GM21529 (cell line): ENCODE data around the gene GMDS.

Source experiments
- ATAC-seq: cut with Tn5 transposase; IDR thresholded peaks from one replicate; pipeline ENCODE4 v1.9.1; 2021; ENCODE audit not compliant: unreplicated experiment

Gene GMDS

GRCh38 chr6:2104524-2104880 is 140.9 kb downstream of the GMDS start:
- ATAC-seq = no peak

DNA sequence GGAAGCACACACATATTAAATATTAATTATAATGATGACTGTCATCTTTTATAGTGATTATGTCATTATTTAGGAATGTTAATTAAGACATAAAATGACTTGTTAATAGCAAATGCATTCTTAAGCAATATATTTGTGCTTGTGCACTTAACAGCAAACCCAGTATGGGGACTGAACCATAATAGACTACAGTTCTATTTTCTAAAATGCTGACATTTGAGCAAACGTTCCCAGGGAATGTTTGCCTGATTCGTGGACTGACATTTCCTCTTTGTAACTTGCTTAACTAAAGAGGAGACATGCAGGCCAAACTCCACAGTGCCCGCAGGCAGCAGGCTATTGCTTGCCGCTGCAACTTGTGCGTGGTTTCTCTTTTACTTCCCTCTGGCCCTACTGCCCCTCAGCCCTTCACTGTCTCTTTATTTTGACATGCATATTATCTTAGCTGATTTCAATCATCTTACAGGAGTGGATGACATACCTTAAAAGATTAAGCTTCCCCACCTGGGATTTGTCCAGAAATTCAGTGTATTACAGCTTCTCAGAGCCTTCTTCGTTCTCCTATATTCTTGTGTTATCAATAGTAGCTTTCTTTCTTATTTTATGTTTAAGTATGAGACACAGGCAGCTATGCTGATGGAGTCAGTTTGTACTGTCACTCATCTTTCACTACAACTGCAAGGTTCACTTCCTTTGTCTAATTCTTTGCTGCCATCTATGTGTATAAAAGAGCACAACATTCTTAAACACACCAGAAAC is 141.5 kb downstream of the GMDS start:
- ATAC-seq = no peak

DNA sequence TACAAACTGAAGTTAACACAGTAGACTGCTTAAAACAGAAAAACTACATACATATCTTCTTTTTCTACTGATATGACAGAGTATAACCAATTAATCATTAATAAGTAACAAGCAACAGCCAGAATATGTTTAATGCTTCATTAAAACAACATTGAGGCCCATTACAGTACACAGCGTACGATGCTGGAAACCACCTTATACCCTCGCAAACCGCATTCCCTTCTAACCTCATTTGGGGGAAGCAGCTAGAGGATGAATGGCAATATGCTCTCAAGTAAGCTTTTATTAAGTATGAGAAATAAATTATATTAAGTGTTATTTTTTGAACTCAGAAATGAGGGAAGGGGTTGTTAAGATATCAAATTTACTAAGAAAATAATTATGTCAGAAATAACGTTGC is 142.4 kb downstream of the GMDS start:
- no peak for ATAC-seq

- no peak for ATAC-seq
Observed at GRCh38 chr6:2102316-2102883, 143.0 kb downstream of the GMDS start.

DNA sequence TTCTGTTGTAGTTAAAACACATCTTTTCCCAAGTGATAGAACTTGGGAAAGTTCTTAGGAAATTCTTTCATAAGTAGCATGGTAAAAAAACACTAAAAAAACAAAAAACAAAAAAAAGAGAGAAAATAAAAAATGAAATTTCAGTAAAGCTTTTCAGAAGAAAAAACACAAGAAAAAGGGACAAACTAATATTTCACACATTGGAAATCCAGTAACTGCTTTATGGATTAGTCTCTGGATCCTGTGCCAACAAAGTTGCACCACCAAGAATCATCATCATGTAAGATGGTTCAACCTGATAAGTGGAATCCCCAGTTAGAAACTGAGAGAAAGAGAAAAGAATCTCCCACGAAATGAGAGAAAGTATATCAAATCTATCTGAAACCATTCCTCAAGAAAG is 144.2 kb downstream of the GMDS start:
- ATAC-seq = no peak

- ATAC-seq = no peak
Observed at GRCh38 chr6:2099870-2100269, 145.5 kb downstream of the GMDS start.

DNA sequence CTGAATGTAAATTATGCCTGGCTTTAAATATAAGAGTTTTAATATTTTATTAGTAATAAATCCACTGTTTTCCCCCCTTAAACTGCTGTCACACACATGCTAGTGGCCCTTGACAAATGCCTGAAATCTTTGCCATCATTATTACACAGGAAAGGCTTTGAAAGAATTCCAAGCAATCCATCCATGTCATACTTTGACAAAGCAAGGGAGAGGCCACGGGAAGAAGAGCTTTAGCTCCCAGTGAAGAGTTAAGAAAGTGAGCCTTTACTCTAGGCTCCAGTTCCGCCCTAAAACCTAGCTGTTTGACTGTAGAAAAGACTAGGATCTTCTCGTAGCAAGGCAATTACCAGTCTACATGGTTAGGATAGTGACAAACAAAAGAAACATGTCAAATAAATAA is 147.9 kb downstream of the GMDS start:
- ATAC-seq = no peak

GRCh38 chr6:2094642-2095041 is 150.8 kb downstream of the GMDS start:
- ATAC-seq = no peak

- no peak for ATAC-seq
Observed at GRCh38 chr6:2086326-2086965, 159.0 kb downstream of the GMDS start.

DNA sequence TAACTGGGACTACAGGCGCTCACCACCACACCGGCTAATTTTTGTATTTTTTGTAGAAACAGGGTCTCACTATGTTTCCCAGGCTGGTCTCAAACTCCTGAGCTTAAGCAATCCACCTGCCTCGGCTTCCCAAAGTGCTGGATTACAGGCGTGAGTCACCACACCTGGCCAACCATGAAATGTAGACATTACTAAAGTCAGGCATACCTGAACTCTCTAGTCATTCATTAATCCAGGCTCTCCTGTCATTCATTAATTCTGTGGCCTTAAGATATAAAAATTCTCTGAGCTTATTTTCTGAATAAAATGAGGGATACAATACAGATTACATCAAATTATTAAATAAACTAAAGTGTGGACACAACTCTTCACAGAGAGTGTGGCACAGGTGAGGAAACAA is 159.7 kb downstream of the GMDS start:
- ATAC-seq = no peak

DNA sequence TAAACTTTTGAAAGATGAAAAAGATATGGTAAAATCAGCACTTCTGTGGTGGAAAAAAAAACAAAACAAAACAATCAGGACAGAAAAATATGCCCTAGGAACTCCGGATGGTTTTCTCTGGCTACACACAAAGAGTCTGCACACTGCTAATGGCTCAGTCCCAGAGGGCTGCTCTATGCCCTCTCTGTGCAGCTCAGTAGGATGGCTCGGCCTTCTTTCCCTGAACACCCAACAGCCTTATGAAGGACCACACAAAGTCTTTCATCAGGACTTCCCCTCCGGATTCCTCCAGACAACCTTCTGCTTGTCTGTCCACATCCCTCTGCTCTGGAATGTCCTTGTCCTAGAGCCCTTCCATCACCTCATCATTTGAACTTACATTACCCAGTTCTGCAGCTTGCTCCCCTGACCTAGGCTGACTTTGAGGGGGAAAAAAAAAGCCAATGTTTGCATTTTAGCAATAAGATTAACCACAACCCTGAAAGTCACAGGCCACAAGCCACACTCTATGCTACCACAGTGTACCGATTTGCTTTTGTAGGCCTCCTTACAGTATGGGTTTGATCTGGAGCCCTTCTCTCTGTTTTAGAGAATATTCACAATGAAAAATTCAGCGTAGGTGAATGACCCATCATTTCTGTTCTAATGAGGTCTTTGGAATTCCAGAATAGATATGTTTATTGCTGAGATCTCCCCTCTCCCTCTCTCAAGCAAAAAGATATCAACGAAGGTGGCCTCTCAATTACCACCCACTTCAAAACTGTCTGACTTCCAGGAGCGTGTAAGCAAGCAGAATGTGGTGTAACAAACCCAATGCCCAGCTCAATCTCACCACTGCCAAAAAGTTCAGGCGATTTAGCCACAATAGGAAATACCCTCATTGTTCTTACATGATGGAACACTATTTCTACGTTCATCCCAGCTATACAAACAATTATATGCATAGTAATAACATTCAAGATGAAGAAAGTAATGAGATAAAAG is 164.0 kb downstream of the GMDS start:
- peak; percentile 89 for ATAC-seq

- ATAC-seq = no peak
Observed at GRCh38 chr6:2078888-2079287, 166.5 kb downstream of the GMDS start.

DNA sequence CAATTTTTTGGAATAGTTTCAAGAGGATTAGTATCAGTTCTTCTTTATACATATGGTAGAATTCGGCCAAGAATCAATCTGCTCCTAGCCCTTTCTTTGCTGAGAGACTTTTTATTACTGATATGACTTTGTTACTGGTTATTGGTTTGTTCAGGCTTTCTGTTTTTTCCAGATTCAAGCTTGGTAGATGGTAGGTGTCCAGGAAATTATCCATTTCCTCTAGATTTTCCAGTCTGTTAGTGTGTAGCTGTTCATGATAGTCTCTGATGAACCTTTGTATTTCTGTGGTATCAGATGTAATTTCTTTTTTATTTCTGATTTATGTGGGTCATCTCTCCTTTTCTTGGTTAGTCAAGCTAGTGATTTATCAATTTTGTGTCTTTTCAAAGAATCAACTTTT is 167.6 kb downstream of the GMDS start:
- ATAC-seq = no peak

DNA sequence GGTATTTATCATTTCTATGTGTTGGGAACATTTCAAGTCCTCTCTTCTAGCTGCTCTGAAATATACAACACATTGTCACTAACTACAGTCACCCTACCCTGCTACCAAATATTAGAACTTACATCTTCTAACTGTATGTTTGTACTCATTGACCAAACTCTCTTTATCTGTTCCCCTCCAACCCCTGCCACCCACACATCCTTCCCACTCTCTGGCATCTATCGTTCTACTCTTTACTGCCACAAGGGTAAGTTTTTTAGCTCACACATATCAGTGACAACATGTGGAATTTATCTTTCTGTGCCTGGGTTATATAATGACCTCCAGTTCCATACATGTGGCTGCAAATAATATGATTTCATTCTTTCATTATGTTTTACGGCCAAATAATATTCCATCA is 171.9 kb downstream of the GMDS start:
- no peak for ATAC-seq

- ATAC-seq = no peak
Observed at GRCh38 chr6:2072453-2072852, 173.0 kb downstream of the GMDS start.

- ATAC-seq = no peak
Observed at GRCh38 chr6:2063547-2063946, 181.9 kb downstream of the GMDS start.

DNA sequence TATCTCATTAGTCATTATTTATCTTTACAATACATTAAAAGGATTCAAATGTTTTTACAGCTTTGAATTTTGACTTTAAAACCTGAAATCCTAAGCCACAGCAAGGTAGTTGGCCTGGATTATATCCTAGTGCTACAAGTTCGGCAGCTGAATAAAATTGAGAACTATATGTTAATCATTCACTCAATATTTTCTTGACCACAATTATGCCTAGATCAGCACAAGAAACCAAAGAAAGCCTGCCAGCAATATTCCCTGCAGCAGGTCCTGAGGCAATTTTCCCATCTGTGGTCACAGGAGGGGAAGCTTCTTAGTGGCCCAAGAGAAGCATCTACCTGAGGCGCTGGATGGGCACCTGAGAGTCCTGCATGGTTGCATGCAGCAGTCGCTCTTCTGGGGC is 183.5 kb downstream of the GMDS start:
- ATAC-seq = no peak

- ATAC-seq = no peak
Observed at GRCh38 chr6:2055911-2056310, 189.5 kb downstream of the GMDS start.

GRCh38 chr6:2055143-2055542 is 190.3 kb downstream of the GMDS start:
- ATAC-seq = no peak

DNA sequence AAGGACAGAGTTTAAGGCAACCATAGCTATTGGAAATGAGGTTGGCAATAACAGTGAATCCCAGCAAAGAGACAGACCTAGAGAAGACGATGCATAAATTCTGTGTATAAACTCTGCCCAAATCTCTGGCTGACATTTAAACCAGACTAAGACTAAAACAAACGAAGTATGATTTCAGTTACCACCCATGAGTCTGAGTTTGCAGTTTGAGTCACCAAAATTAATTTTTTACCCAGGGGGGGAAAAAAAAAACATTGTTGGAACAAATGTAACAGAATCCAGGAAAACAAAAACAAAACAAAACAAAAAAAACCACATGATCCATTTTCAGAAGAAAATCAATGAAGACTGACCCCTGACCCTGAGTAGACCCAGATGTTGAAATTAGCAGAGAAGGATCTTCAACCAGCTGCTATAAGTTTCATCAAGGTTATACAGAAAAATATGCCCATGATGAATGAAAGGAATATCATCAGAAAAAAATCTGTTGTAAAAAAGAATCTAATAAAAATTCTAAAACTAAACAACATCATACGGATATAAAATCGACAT is 190.8 kb downstream of the GMDS start:
- ATAC-seq = no peak

DNA sequence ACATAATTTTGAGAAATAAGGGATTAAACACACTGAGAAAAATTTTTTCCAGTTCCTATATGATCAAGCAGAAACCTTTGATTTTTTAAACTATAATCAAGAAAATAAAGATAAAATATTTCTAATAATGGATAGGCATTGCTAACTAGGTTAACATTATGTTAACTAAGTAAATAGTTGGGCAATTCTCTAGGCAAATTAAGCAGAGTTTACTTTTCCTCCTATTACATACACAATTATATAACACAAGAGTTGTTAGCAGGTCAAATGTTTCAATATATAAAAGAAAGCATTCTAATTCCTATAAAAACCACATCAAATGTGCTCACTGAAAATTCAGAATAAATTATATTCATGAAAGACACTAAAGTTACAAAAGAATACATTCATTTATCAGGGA is 191.7 kb downstream of the GMDS start:
- no peak for ATAC-seq
